ENCODE data around the gene CDH16. TPM values are rescaled to one million over a fixed set of nuclear protein-coding genes. Genes with fewer than 3 reads are reported as not detected.

CDH16 gene
- total RNA-seq, 1 experiment from 2014 or later, result not detected

- peak; percentile 51 for DNase-seq (ENCODE audit: low spot score)
Observed at GRCh38 chr16:66928702-66929388, 10.2 kb upstream of the CDH16 start.

- no peak for DNase-seq (ENCODE audit: low spot score)
Observed at GRCh38 chr16:66927918-66928649, 9.4 kb upstream of the CDH16 start.

- peak; percentile 42 for DNase-seq (ENCODE audit: low spot score)
Observed at GRCh38 chr16:66926961-66927436, 8.3 kb upstream of the CDH16 start.

DNA sequence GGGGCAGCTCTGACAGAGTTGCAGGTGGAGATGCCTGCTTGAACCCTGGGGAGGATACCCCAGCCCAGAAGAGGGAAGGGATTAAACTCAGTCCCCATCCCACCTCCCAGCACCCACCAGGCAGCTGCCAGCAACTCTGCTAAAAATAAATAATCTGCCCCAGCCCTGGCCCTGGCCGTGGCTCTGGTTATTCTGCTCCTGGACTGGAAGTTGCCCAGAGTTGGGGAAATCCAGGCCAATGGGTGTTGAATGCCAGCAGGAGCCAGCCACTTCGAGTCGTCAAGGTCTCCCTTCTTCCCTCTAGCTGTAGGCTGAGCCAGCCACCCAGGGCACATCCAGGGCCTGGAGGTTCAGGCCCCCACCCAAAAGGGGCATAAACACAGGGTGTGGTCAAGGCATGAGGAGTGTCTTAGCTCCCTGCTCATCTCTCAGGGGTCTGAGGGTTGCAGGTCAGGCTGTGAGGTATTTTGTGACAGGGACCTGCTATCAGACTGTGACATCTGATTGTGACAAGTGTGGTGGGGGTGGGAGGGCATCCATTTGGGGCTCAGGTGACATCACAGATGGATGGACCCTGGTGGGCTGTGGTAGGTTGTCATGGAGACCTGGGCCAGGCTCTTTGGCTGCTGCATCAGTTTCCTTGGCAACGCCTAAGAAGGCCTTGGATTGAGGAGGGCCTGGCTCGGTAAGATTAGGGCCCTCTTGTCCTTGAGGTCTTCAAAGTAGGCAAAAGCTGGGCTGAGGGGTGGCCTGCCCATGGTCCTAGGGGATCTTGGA, 7.7 kb upstream of the CDH16 start:
- DNase-seq (ENCODE audit: low spot score), result no peak

DNA sequence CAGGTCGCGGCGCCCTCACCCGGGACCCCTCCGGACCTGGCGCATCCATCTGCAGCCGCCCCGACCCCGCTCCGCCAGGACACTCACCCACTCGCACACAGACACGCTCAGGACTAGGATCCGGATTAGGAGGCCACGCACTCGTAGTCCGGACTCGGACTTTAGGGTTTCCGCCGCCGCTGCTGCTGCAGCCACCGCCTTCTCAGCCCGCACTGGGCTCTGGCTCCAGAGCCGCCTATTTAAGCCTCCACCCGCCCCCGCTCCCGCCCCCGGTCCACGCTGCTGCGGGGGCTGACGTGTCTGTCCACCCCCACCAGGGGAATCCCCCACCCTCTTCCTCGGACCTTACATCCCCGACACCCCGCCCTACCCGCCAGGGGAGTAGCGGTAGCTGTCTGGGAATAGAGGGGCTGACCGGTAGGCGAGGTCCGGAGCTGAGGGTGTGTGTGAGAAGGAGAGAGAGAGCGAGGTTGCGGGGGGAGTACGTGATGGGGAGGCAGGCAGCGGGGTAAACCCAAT, 6.7 kb upstream of the CDH16 start, which contains the start of gene RRAD:
Gene RRAD (minus strand): TSS at position 214 of the 519 bp plus-strand sequence. CDS start 356 bp downstream, outside the sequence.
- DNase-seq (ENCODE audit: low spot score), result no peak

- DNase-seq (ENCODE audit: low spot score), result no peak
Observed at GRCh38 chr16:66924527-66925321, 6.0 kb upstream of the CDH16 start.

DNA sequence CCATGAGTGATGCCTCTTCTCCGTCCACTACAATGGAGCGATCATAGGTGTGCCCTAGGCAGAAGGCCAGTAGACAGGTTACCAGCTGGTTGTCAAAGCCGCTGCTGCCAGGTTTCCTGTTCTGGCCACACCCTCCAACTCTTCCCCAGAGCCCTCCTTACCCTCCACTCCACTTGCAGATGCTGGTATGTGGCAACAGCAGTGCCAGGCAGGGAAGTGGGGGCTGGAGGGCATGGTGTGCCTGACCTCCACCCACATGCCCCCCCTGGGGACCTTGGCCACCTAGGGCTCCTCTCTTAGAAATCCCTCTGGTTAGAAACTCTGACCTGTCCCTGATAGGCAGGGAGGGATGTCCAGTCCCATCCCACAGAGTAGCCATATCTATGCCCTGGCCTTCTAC, 5.2 kb upstream of the CDH16 start:
- no peak for DNase-seq (ENCODE audit: low spot score)

DNA sequence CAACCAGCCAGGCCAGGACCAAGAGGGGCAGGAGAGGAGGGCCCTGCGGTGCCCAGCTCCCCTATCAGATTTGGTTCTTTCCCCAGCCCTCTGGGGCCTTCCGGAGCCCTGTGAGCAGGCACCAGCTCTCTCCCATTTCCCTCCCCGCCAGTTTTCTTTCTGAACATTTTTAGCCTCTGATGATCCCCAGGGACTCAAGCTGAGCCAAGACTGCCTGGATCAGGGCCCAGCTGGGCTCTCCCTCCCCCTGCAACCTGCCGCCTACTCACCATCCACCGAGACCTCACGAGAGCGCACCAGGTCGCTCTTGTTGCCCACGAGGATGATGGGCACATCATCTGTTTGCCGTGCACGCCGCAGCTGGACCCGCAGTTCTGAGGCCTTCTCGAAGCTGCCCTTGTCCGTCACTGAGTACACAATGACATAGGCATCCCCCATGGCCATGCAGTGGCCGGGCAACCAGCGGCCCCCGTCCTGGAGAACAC, 4.6 kb upstream of the CDH16 start:
- DNase-seq (ENCODE audit: low spot score), result no peak

DNA sequence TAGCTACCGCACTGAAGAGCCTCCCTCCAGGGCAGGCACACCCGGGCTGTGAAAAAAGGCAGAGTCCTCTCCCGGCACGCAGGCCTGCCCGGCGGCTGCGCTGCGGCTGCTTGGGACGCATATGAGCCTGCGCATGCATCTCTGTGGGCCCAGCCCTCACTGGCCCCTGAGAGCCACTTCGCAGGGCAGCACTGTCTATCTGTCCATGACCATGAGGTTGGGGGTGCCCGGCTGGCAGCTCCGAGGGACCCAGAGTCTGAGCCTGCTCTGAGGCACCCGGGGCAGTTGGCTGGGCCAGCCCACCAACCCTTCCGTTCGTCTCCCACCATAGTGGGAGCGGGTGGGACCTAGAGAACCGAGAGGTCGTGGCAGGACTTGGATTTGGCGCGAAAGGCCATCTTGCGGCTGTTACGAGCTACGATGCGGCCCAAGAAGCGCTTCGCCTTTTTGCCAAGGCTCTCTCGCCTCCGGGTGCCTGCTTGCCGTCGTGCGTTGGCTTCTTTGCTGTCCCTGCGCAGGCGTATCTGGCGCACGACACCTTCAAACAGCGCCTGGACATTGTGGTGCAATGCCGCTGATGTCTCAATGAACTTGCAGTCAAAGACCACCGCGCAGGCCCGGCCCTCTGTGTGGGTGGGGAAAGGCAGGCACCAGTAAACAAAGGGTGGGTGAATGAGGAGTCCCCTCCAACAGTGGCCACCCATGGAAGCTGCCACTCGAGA, 3.2 kb upstream of the CDH16 start:
- DNase-seq (ENCODE audit: low spot score), result no peak

DNA sequence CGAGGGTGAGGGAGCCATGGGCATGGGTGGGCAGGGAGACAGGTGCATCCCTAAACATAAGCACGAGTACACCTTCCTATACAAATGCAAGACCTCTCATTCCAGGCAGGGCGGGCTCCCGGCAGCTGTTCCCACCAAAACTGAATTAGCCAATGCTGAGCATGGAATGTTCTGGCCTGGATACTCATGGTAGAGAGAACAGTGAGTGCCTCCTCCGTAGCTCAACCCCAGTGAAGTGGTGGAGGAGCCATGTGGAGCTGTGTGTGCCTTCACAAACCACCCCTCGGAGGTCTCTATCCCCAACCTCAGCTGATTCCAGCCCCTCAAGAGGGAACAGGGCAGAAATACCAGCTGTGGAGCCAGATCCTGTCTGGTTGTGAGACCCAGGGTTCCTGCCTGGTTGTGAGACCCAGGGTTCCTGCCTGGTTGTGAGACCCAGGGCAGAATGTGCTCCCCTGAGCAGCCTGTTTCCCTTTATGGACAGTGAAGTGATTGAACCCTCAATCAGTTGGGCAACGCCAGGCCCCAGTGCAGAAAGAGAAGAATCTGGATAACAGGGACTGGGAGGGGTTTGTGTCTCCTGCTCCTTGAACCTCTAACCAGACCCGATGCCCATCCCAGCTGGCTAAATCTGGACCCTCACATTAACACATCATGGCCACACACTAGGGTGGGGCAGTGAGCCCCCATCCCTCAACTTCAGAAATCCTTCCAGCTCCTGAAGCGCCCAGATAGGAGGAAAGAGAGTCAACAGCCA, 2.4 kb upstream of the CDH16 start:
- DNase-seq (ENCODE audit: low spot score), result no peak

GRCh38 chr16:66920299-66920590, 1.6 kb upstream of the CDH16 start:
- no peak for DNase-seq (ENCODE audit: low spot score)

DNA sequence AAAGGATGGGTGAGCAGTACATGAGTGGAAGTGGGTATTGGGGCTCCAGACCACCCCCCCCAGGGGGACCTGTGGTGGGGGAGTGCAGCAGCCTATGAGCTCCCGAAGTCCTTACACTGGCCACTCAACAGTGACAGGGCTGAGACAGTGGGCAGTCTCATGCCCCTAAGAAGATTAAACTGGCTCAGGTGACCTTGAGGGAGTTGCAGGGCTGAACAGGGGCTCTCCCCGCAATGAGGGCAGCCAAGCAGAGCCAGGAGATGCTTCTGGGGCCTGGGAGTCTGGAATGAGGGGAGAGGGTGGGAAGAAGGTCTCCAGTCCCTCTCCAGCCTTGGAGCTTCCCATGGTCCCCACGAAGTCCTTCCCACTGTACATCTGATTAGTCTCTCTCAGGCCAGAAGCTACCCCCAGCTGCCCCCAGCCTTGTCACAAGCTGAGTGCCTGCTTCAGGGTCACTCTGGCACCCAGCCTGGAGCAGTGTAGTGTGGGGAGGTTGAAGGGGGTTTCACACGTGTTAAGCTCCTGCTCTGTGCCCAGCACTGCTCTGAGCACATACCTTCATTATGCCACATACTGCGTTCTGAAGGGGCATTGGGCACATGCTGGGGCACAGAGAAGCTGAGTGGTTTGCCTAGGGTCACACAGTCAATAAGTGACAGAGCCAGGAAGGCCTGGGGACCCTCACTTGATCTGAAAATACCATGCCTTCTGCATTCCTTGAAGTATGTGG, 1.0 kb upstream of the CDH16 start:
- no peak for DNase-seq (ENCODE audit: low spot score)

DNA sequence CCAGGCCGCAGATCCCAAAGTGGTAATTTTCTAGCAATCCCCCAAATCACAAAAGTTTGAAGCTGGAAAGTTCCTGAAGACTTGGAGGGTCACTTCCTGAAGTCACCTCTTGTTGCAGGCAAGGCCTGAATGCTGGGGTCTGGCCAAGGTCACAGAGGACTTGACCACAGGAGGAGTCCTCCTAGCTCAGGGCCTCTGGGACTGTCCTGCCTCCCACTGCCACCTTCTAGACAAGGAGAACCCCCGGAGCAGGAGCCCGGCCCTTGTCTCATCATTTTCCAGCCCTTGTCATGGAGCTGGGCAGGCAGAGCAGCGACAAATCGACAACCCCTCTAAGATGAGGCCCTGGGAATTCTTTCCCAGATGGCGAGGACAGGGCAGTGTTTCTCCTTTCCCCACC, 330 bp downstream of the CDH16 start:
- DNase-seq (ENCODE audit: low spot score), result no peak

GRCh38 chr16:66917741-66918140, 944 bp downstream of the CDH16 start:
- DNase-seq (ENCODE audit: low spot score), result no peak

DNA sequence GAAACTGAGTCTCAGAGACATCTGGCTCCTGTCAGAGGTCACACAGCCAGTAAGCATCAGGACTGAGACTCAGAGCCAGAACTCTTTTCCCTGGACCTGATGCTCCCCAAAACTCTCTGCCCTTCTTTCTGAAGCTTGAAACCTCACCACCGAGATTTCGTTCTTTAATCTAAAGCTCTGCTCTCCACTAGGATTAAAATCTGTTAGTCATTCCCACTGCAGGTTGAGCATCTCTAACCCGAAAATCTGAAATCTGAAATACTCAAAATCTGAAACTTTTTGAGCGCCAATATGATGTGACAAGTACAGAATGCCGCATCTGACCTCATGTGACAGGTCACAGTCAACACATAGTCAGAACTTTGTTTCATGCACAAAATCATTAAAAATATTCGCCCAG, 2.2 kb downstream of the CDH16 start:
- DNase-seq (ENCODE audit: low spot score), result no peak

DNA sequence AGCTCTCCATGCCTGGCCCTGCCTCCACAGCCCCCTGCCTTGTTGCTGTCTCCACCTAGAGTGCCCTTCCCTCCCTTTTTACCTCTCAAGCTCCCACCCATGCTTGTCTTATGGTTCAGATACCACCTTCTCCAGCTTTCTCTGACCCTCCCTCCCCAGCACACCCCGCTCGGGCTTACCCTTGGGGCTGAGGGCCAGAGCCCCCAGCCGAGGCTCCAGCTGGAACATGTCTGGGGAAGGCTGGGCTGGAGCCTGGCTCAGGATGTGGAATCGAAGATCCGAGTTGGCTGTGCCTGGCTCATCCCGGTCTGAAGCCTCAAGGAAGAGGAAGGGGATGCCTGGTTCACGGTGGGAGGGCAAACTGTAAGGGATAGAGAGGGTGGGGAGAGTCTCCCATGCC, 3.6 kb downstream of the CDH16 start:
- DNase-seq (ENCODE audit: low spot score), result no peak

DNA sequence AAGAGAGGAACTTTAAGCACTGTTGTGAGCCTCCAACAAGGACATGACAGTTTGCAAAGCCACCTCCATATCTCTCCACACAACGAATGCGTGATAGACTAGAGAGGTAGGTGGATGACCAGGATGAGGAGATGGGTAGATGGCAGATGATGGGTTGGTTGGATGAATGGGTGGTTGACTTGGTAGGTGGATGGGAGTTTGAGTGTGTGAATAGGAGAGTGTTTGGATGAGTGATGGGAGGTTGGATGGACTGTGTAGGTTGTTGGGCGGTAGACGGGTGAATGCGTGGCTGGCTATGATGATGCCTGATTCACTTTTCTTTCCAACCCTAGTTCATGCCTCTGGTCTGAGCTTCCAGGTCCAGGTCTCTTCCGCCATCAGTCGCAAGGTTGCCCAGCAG, 4.1 kb downstream of the CDH16 start:
- no peak for DNase-seq (ENCODE audit: low spot score)

DNA sequence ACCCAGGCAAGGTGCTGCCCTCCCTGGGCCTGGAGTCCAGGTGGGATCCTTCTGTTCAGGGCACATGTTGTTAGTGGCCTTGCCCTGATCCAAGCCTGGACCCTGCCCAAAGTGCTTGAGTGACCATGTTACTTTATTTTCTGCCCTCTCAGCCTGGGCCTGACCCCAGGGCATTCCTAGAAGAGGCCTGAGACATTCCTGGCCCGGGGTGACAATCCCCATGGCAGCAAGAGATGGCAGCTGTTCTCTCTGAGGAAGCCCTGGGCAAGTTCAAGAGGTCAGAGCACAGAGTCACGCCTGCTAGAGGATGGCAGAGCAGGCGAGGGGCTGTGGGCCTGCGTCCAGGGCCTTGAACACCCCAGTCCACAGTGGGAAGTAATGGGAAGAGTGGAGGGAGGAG, 5.0 kb downstream of the CDH16 start:
- DNase-seq (ENCODE audit: low spot score), result no peak

GRCh38 chr16:66913081-66913480, 5.6 kb downstream of the CDH16 start:
- DNase-seq (ENCODE audit: low spot score), result no peak
